Breast epithelium (tissue), 4 donors: Measurements from ENCODE around the gene TMEM255B. TPM values are rescaled to one million over a fixed set of nuclear protein-coding genes. Genes with fewer than 3 reads are reported as not detected.
A peak's percentile ranks its signal among the peaks of the same experiment; 100 is the strongest.

ENCODE experiments used
- DNase-seq, 2 donors: peaks; one replicate each; pipeline ENCODE4 v3.0.0-alpha.2; 2019; ENCODE audit warnings: low spot score in 2 of 2
- H3K27ac ChIP-seq, 2 donors: fragments of 200-600 bp; sonication (generic) in 1 of 2; one replicate each; pipeline ENCODE4 v1.5.1; 2016 to 2019; ENCODE audit warnings: mild to moderate bottlenecking in 1 of 2
- H3K27me3 ChIP-seq, 2 donors: fragments of 200-600 bp; sonication (generic) in 1 of 2; one replicate each; pipeline versions ENCODE4 v1.5.1 to v1.6.0; 2017 to 2019; ENCODE audit warnings: control low read depth in 1 of 2, mild to moderate bottlenecking in 1 of 2
- H3K36me3 ChIP-seq: fragments of 200-600 bp; one replicate; pipeline ENCODE4 v1.5.1; 2019
- H3K4me1 ChIP-seq, 2 donors: fragments of 200-600 bp; sonication (generic); one replicate each; pipeline ENCODE4 v1.5.1; 2016 to 2019; ENCODE audit warnings: control low read depth in 1 of 2
- H3K4me3 ChIP-seq, 3 donors: fragments of 200-600 bp; sonication (generic); 1 replicate in 2 of 3; 2 replicates in 1 of 3; pipeline ENCODE4 v1.5.1; 2016 to 2019; ENCODE audit warnings: mild to moderate bottlenecking in 3 of 3, moderate library complexity in 2 of 3
- H3K9me3 ChIP-seq, 2 donors: fragments of 200-600 bp; sonication (generic) in 1 of 2; one replicate each; pipeline ENCODE4 v1.5.1; 2016 to 2019; ENCODE audit warnings: control low read depth in 1 of 2
- POLR2A ChIP-seq: fragments of 450-650 bp; IDR thresholded peaks from one replicate; pipeline ENCODE4 v1.6.1; 2016; ENCODE audit warnings: antibody characterized with exemption, mild to moderate bottlenecking, moderate library complexity
- POLR2AphosphoS5 ChIP-seq, 3 donors: sonication (generic); formaldehyde crosslinking; IDR thresholded peaks; one replicate each; pipeline ENCODE4 v1.6.1; 2017; ENCODE audit warnings: antibody characterized with exemption in 3 of 3
- intact Hi-C: fragments of 100-400 bp; cut with DNase I; formaldehyde crosslinking; loops from one replicate; pipeline ENCODE4 v1.15.1; 2023; ENCODE audit warnings: low total_unique reads
- total RNA-seq, 3 donors: library from RNA; depleted of rRNA; stranded (reverse); fragments of >200 nt; gene quantifications; one replicate each; pipeline ENCODE4 v1.1.0, GENCODE V29; 2016
- TF ChIP-seq, protein P1 (sequence below), 3 donors: fragments of 450-650 bp; IDR thresholded peaks; one replicate each; pipeline ENCODE4 v1.5.1; 2016 to 2017; ENCODE audit warnings: antibody characterized with exemption in 3 of 3, mild to moderate bottlenecking in 3 of 3, moderate library complexity in 3 of 3

TMEM255B gene
- total RNA-seq, 3 donors from 2014 or later = 2.3 to 11.8 (median 5.2) TPM

DNA sequence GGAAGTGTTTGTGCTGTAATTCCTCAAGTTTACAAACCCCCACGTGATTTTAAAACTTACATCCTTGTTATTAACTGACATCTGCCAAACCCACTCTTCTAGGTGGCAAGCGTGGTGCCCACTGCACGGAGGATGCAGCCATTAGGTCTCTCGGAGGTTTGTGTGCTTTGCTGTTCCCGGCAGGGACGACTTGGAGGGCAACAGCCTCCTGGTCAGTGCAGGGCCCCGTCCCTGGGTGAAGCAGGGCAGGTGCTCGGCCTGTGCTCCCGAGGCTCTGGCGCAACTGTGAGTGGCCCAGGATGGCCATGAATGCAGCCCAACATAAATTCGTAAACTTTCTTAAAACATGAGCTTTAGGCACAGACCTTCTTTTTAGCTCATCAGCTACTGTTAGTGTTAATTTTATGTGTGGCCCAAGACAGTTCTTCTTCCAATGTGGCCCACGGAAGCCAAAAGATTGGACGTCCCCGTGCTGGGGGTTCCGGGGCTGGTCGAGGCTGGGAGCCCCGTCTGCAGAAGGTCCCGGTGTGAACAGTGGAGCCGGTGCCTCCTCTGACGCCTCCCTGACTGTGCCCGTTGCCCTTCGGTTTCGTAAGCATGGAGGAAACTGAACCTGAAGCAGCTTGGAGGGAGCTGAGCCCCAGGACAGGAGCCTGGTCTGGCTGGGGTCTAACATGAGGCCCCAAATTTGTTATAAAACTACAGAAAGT, 93.0 kb downstream of the TMEM255B start:
- peak in 1 of 2 donors; percentile 48 for DNase-seq
- no peaks in the 10 kb centered on the region for H3K27me3 ChIP-seq
- TF ChIP-seq, protein P1, sequence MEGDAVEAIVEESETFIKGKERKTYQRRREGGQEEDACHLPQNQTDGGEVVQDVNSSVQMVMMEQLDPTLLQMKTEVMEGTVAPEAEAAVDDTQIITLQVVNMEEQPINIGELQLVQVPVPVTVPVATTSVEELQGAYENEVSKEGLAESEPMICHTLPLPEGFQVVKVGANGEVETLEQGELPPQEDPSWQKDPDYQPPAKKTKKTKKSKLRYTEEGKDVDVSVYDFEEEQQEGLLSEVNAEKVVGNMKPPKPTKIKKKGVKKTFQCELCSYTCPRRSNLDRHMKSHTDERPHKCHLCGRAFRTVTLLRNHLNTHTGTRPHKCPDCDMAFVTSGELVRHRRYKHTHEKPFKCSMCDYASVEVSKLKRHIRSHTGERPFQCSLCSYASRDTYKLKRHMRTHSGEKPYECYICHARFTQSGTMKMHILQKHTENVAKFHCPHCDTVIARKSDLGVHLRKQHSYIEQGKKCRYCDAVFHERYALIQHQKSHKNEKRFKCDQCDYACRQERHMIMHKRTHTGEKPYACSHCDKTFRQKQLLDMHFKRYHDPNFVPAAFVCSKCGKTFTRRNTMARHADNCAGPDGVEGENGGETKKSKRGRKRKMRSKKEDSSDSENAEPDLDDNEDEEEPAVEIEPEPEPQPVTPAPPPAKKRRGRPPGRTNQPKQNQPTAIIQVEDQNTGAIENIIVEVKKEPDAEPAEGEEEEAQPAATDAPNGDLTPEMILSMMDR (IDR thresholded peaks at IDR 0.05) = no peak
- no peak for TF ChIP-seq POLR2A
- no peak for TF ChIP-seq POLR2AphosphoS5 (IDR thresholded peaks at IDR 0.05)
- no peaks in the 10 kb centered on the region for H3K36me3 ChIP-seq
- intact Hi-C loops = no loop called here
- no peak overlapping the region for H3K4me3 ChIP-seq
- no peaks in the 10 kb centered on the region for H3K9me3 ChIP-seq
- H3K27ac ChIP-seq = no peak overlapping the region
- H3K4me1 ChIP-seq = peaks cover 8 to 9% of the 10 kb centered on the region in 2 donors

DNA sequence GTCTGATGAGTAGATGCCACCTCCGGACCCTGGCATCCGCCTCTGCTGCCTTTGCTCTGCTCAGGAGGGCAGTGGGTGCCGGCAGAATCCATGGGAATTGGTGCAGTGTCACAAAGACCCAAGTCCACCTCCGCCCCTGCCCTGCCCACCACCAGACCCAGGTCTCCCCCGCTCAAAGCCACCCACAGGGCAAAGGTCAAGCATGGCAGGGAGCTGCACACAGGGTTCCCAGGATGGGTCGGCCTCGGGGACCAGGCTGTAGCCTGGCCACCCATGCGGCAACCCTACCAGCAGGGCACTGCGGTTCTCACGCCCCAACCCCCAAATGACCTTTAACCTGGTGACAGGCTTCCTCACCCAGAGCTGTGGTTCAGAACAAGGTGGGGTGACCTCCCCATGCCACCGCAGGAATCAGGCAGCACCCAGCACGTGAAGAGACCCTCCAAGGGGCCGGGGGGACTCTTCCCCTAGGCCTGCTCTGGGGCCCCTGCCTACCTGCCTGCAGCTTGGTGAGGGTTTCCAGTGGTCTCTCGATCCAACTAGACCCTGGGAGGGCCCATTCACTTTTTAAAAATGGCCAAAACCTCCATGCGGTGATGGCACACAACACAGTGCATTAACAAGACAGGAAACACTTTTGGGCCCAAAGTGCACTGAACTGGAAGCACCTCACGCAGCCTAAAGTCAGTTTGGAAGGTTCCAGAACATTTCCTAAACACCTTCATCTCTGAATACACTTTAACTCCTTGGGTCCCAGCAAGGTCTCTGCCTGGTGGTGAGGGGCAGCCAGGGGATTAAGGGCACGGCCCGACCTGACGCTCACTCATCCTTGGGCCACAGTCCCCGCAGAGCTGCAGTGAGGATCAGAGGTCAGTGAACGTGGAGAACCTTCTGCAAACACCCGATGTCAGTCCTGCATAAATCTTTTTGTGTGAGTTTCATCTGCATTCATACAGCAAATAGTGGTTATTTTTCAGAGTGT, 93.8 kb downstream of the TMEM255B start:
- H3K9me3 ChIP-seq = no peaks in the 10 kb centered on the region
- DNase-seq = peak; percentile 12 to 17
- H3K36me3 ChIP-seq = no peaks in the 10 kb centered on the region
- peak overlapping the region in 1 of 2 donors; percentile 19 for H3K27ac ChIP-seq
- TF ChIP-seq, protein P1 (IDR thresholded peaks at IDR 0.05) = no peak
- no peak for TF ChIP-seq POLR2A
- TF ChIP-seq POLR2AphosphoS5 (IDR thresholded peaks at IDR 0.05) = no peak
- intact Hi-C loops = no loop called here
- H3K4me1 ChIP-seq = peaks cover 8 to 9% of the 10 kb centered on the region in 2 donors
- no peak overlapping the region for H3K4me3 ChIP-seq
- no peaks in the 10 kb centered on the region for H3K27me3 ChIP-seq

DNA sequence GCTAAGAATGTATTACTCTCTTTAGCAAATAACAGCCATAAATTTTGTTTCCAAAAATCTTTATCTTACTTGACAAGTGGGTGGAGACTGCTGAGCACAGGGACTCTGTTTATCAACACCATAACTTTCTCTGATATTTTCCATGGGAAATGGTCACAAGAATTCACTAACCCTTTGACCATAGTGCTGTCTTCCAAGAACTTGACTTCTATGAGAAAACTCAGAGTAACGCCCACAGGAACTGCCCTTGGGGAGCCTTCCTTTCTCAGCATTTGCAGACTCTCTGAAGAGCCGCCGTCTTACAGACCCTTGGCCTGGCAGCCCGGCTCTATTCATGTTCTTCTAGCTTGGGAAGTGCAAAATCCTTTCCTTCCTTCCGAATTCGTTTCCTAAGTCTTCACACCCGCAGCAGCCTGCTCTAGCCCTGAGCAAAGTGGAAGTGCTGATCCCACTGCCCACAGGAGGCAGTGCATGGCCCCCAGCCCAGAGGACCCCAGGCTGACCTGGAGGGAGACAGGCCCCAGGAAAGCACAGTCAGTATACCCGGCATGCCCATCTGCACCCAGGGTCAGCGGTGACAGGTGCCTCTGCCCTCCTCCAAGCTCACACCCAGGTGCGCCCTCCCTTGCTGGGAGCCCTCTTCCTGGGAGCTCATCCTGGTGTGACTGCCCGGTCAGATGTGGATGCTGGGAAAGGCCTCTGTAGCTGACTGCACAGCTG, 94.7 kb downstream of the TMEM255B start:
- Histone ChIP-seq H3K27me3 (no peaks in the 10 kb centered on the region), H3K27ac (peak overlapping the region in 1 of 2 donors; percentile 25)
- peak in 1 of 2 donors; percentile 47 for DNase-seq

DNA sequence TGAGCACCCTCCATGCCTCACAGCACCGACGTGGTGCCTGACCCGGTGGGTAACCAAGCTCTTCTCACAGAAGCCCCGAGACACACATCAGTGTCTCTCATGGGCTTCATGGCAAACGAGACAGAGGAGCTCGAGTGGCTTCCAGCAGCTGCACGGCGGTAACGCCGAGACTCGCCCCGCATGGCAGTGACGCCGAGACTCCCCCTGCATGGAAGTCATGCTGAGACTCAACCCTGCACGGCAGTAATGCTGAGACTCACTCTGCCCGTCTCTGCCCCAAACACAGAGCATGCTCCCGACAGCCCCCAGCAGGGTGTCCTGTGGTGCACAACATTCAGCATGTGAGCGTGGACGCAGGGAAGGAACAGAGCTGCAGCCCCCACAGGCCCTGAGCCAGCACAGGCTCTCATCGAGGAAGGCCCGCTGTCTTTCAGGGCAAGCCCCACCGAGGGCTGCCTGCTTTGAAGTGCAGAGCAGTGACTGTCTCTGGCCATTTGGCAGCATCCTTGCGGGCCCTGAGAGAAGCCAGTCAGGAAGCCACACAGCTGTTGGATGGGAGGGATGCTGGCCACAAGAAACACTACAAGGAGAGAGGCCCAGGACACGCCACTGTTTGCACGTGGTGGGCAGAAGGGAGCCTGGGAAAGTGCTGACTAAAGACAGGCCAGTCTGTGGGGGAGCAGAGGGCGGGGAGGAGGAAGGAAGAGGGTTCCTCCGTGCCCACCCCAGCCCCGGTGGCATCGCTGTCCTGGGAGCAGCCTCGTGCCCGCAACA, 95.4 kb downstream of the TMEM255B start:
- no peak for TF ChIP-seq POLR2A
- TF ChIP-seq, protein P1 (IDR thresholded peaks at IDR 0.05) = no peak
- TF ChIP-seq POLR2AphosphoS5 (IDR thresholded peaks at IDR 0.05) = no peak
- Histone ChIP-seq H3K27ac (peak overlapping the region in 1 of 2 donors; percentile 25), H3K36me3 (no peaks in the 10 kb centered on the region), H3K27me3 (no peaks in the 10 kb centered on the region), H3K4me1 (peaks cover 9 to 12% of the 10 kb centered on the region in 2 donors), H3K4me3 (peak overlapping the region in 1 of 3 donors; percentile 15), H3K9me3 (no peaks in the 10 kb centered on the region)
- intact Hi-C loops = no loop called here
- DNase-seq = peak; percentile 19 to 43

More for the DNA sequence above, 94.7 kb downstream of the TMEM255B start:
- Histone ChIP-seq H3K36me3 (no peaks in the 10 kb centered on the region), H3K9me3 (no peaks in the 10 kb centered on the region), H3K4me3 (no peak overlapping the region), H3K4me1 (peaks cover 9 to 12% of the 10 kb centered on the region in 2 donors)
- TF ChIP-seq, protein P1 (IDR thresholded peaks at IDR 0.05) = no peak
- TF ChIP-seq POLR2A = no peak
- no peak for TF ChIP-seq POLR2AphosphoS5 (IDR thresholded peaks at IDR 0.05)
- intact Hi-C loops = no loop called here
